Right lobe of liver (tissue), 6 donors: ENCODE measurements around the gene TLL1. TPM values are rescaled to one million over a fixed set of nuclear protein-coding genes. Genes with fewer than 3 reads are reported as not detected.

Experiments used
- ATAC-seq, 4 donors: fragments of 200-7000 bp; cut with Tn5 transposase; one replicate each; pipeline ENCODE4 v1.9.1; 2020; ENCODE audit warnings: mild to moderate bottlenecking in 4 of 4, moderate library complexity in 4 of 4
- DNase-seq, 3 donors: peaks; one replicate each; pipeline ENCODE4 v3.0.0-alpha.2; 2020
- H3K27ac ChIP-seq, 3 donors: fragments of 200-600 bp; one replicate each; pipeline ENCODE4 v1.8.0; 2022
- H3K27me3 ChIP-seq, 2 donors: fragments of 200-600 bp; one replicate each; pipeline ENCODE4 v1.8.0; 2022
- H3K36me3 ChIP-seq, 4 donors: fragments of 200-600 bp; sonication (generic) in 1 of 4; one replicate each; pipeline versions ENCODE4 v1.5.1 to v1.8.0; 2017 to 2022; ENCODE audit warnings: control low read depth in 1 of 4
- H3K4me1 ChIP-seq, 4 donors: fragments of 200-600 bp; sonication (generic) in 1 of 4; one replicate each; pipeline versions ENCODE4 v1.5.1 to v1.8.0; 2017 to 2022; ENCODE audit warnings: control low read depth in 1 of 4
- H3K4me3 ChIP-seq, 3 donors: fragments of 200-600 bp; one replicate each; pipeline ENCODE4 v1.8.0; 2022
- H3K9me3 ChIP-seq, 4 donors: fragments of 200-600 bp; sonication (generic) in 1 of 4; one replicate each; pipeline versions ENCODE4 v1.5.1 to v1.8.0; 2017 to 2022; ENCODE audit warnings: control low read depth in 1 of 4
- CTCF ChIP-seq, 4 donors: fragments of 200-600 bp in 3 of 4; fragments of 450-650 bp in 1 of 4; IDR thresholded peaks; one replicate each; pipeline versions ENCODE4 v1.5.1 to v1.8.0; 2016 to 2022; ENCODE audit warnings: antibody characterized with exemption in 4 of 4, mild to moderate bottlenecking in 2 of 4
- POLR2A ChIP-seq: fragments of 450-650 bp; IDR thresholded peaks from one replicate; pipeline ENCODE4 v1.6.1; 2017; ENCODE audit warnings: antibody characterized with exemption, mild to moderate bottlenecking
- WGBS: methylation state at CpG from one replicate; pipeline ENCODE4 v1.1.6; 2018; ENCODE audit warnings: low coverage, low lambda C conversion rate; ENCODE audit not compliant: insufficient coverage; ENCODE audit errors: missing lambda C conversion rate; 5-methylcytosine and 5-hydroxymethylcytosine counted together
- intact Hi-C, 2 donors: fragments of 100-400 bp; cut with DNase I; formaldehyde crosslinking; loops; one replicate each; pipeline versions ENCODE4 v1.11.2 to v1.14.1; 2022
- long read RNA-seq: library from polyadenylated mRNA; unstranded; transcript quantifications from one replicate; pipeline ENCODE4 v2.0.0, GENCODE V29; 2019
- total RNA-seq, 6 experiments: library from RNA; depleted of rRNA in 2 of 6; stranded (reverse); fragments of >200 nt in 2 of 6; fragmentation: NEBNext Ultra II Directional in 3 of 6; extraction: Animal tissue kit (Norgen Biotek cat#: 25700) in 3 of 6; gene quantifications; one replicate each; pipeline versions ENCODE4 v1.1.0 to v1.2.4, GENCODE V29; 2016 to 2023
- donor health status: DM: no; HTN: yes; CAD: no.
- donor health status: DM: no; HTN: no; CAD: no.
- donor health status: DM: no; HTN: no; CAD: no.
- donor health status: DM: no; HTN: yes; CAD: no.
- donor health status: DM: no; HTN: yes; CAD: no.

The TLL1 gene
- total RNA-seq, result under 1 TPM; 0.15 to 0.34 (median 0.26) TPM
- long read RNA-seq, result 0 reads

DNA sequence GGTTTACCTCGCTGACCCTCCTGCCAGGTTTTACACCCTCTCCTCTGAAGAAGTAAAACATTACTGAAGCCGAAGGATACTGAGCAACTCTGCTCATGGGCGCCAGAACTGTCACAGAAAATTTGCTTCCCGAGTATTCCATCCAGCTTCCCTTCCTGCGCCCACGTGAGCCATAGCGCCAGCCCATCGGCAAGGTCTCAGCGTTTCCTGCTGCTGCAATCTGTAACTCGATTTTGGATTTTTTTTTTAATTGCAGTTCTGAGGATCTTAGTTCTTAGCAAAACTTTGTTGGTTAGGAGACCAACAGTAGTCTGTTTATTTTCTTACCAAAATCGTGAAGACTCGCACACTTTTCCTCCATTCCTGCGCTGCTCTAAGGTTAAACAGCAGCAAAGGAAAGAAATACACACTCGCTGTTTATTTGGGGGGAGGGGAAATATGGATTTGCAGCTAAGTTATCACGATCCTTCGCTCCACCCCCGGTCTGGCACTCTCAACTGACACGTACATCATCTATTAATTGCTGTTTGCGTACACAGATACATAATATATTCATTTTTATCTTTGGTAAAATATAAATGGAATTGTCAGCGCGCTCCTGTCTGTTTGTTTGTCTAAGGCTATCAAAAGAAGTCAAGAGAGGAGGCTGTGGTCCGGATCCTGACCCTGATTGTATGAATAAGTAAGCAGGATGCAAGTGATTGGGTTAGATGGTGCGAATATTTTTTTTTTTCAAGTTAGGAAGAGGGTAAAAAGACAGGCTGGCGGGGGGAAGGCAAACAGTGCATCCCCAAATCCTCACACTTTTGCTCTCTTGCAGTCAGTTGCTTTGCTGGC lies at the start of gene TLL1:
Gene TLL1 (plus strand): TSS at position 777 of the 837 bp plus-strand sequence. CDS start 668 bp downstream, outside the sequence.
- Histone ChIP-seq H3K4me1 (peaks cover 0 to 26% (median 9%) of the 10 kb centered on the region in 4 donors), H3K27me3 (peaks cover 0 to 4% of the 10 kb centered on the region in 2 donors), H3K9me3 (no peaks in the 10 kb centered on the region), H3K4me3 (peak within 1 kb of the TSS; percentile 25 to 30 (median 26)), H3K36me3 (no peaks in the 10 kb centered on the region), H3K27ac (no peak within 1 kb of the TSS)
- WGBS, result 4% methylated on average over 24 of the region's 24 CpGs
- no peak for TF ChIP-seq POLR2A
- no peak for TF ChIP-seq CTCF (IDR thresholded peaks at IDR 0.05)
- peak in 3 of 4 donors; percentile 28 to 57 (median 32) for ATAC-seq
- DNase-seq, result peak in 1 of 3 donors; percentile 33
- intact Hi-C loops, result no loop called here

DNA sequence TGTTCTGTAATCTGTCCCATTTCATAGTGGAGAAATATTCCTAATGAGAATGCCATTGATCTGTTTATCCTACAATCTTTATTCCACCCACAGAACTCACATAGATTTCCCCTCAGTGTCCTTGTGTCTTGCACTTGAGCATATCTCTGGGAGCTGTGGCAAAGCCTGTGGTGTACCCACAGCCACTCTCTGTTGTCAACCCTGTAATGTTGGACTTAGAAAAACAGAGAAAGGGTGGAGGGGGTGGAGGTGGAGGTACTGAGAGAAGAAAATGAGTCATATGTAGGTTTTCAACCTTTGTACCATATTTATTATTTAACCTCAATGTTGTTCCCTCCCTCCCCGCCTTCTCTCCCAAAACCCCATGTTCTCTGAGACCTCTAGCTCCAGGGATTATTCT lies 46.9 kb upstream of the TLL1 start:
- TF ChIP-seq POLR2A (no peak), CTCF (IDR thresholded peaks at IDR 0.05) (no peak)
- H3K27me3 ChIP-seq, result no peaks in the 10 kb centered on the region
- H3K27ac ChIP-seq, result no peak overlapping the region
- H3K9me3 ChIP-seq, result no peaks in the 10 kb centered on the region
- intact Hi-C loops, result no loop called here
- 90% methylated on average over 1 of the region's 1 CpG for WGBS
- DNase-seq, result no peak
- H3K4me3 ChIP-seq, result no peak overlapping the region
- ATAC-seq, result no peak
- no peaks in the 10 kb centered on the region for H3K36me3 ChIP-seq
- H3K4me1 ChIP-seq, result no peaks in the 10 kb centered on the region

- Histone ChIP-seq H3K9me3 (no peaks in the 10 kb centered on the region), H3K36me3 (no peaks in the 10 kb centered on the region), H3K4me3 (no peak overlapping the region), H3K27me3 (no peaks in the 10 kb centered on the region), H3K27ac (no peak overlapping the region), H3K4me1 (no peaks in the 10 kb centered on the region)
- no CpG with 5 or more reads among the region's 1 CpG for WGBS
- DNase-seq (no peak), ATAC-seq (no peak)
- TF ChIP-seq CTCF (IDR thresholded peaks at IDR 0.05) (no peak), POLR2A (no peak)
- intact Hi-C loops, result no loop called here
Measured at GRCh38 chr4:165827018-165827417, 46.0 kb upstream of the TLL1 start.

- DNase-seq (no peak), ATAC-seq (no peak)
- Histone ChIP-seq H3K27ac (no peak overlapping the region), H3K36me3 (no peaks in the 10 kb centered on the region), H3K4me3 (no peak overlapping the region), H3K9me3 (no peaks in the 10 kb centered on the region), H3K27me3 (no peaks in the 10 kb centered on the region), H3K4me1 (no peaks in the 10 kb centered on the region)
- intact Hi-C loops, result no loop called here
- TF ChIP-seq CTCF (IDR thresholded peaks at IDR 0.05) (no peak), POLR2A (no peak)
- 37% methylated on average over 2 of the region's 2 CpGs for WGBS
Measured at GRCh38 chr4:165828928-165829327, 44.1 kb upstream of the TLL1 start.
